ENCODE data around the gene SLC2A2. TPM values are rescaled to one million over a fixed set of nuclear protein-coding genes. Genes with fewer than 3 reads are reported as not detected.

The SLC2A2 gene
- total RNA-seq, 1 experiment from 2014 or later, result not detected

DNA sequence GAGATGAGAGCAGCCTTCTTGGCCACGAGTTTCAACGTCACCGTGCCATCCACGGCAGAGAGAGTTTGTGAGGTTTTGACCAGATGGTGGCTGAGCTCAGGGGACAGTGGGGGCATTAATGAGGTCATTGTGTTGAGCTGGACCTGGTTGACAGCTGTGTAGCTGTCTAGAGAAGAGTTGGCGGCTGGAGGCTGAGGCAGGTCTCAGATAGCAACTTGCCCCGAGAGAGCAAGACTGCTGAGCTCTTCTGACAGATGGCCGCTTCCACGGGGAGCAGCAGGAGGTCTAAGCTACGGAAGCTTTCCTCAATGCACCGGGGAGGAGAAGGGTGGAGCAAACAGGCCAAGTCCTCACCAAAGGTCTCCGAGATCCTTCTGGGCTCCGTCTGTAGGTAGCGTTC, 73.3 kb downstream of the SLC2A2 start:
- Mint-ChIP-seq H3K4me3 (no peak overlapping the region), H3K9me3 (peaks cover 7% of the 10 kb centered on the region), H3K4me1 (peaks cover 15% of the 10 kb centered on the region), H3K27ac (no peak overlapping the region), H3K36me3 (0 out of 2 replicates have a peak, but pooled peaks cover 2% of the 10 kb centered on the region), H3K27me3 (ENCODE audit: low read depth) (no peaks in the 10 kb centered on the region; the same call in 1 of the 2 replicates)
- ChIA-PET CTCF (interaction anchor here (1.5 kb wide), 1 partner anchor 8 kb away, joined by 5 read pairs; no protein-coding TSS in a partner anchor), POLR2A (no interaction called here)
- TF ChIP-seq ZNF317 (CRISPR knock-in tag; IDR thresholded peaks at IDR 0.05; ENCODE audit: borderline replicate concordance, low read depth) (no peak), MYBL2 (CRISPR knock-in tag; IDR thresholded peaks at IDR 0.05) (no peak), PRRX2 (CRISPR knock-in tag; IDR thresholded peaks at IDR 0.05) (no peak), ZNF219 (CRISPR knock-in tag; IDR thresholded peaks at IDR 0.05; ENCODE audit: borderline replicate concordance) (no peak), ZNF423 (CRISPR knock-in tag; IDR thresholded peaks at IDR 0.05) (no peak), GABPB1 (CRISPR knock-in tag; IDR thresholded peaks at IDR 0.05) (no peak), ELF4 (CRISPR knock-in tag; IDR thresholded peaks at IDR 0.05; ENCODE audit: low read depth) (no peak), CREB1 (CRISPR knock-in tag; IDR thresholded peaks at IDR 0.05) (no peak)
- TF ChIP-seq, protein P1, sequence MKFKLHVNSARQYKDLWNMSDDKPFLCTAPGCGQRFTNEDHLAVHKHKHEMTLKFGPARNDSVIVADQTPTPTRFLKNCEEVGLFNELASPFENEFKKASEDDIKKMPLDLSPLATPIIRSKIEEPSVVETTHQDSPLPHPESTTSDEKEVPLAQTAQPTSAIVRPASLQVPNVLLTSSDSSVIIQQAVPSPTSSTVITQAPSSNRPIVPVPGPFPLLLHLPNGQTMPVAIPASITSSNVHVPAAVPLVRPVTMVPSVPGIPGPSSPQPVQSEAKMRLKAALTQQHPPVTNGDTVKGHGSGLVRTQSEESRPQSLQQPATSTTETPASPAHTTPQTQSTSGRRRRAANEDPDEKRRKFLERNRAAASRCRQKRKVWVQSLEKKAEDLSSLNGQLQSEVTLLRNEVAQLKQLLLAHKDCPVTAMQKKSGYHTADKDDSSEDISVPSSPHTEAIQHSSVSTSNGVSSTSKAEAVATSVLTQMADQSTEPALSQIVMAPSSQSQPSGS (CRISPR knock-in tag; IDR thresholded peaks at IDR 0.05; ENCODE audit: borderline replicate concordance, low read depth), result no peak
- TF ChIP-seq, protein P2, sequence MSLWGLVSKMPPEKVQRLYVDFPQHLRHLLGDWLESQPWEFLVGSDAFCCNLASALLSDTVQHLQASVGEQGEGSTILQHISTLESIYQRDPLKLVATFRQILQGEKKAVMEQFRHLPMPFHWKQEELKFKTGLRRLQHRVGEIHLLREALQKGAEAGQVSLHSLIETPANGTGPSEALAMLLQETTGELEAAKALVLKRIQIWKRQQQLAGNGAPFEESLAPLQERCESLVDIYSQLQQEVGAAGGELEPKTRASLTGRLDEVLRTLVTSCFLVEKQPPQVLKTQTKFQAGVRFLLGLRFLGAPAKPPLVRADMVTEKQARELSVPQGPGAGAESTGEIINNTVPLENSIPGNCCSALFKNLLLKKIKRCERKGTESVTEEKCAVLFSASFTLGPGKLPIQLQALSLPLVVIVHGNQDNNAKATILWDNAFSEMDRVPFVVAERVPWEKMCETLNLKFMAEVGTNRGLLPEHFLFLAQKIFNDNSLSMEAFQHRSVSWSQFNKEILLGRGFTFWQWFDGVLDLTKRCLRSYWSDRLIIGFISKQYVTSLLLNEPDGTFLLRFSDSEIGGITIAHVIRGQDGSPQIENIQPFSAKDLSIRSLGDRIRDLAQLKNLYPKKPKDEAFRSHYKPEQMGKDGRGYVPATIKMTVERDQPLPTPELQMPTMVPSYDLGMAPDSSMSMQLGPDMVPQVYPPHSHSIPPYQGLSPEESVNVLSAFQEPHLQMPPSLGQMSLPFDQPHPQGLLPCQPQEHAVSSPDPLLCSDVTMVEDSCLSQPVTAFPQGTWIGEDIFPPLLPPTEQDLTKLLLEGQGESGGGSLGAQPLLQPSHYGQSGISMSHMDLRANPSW (CRISPR knock-in tag; conservative IDR thresholded peaks at IDR 0.05; ENCODE audit: low read depth), result no peak
- TF ChIP-seq, protein P3, sequence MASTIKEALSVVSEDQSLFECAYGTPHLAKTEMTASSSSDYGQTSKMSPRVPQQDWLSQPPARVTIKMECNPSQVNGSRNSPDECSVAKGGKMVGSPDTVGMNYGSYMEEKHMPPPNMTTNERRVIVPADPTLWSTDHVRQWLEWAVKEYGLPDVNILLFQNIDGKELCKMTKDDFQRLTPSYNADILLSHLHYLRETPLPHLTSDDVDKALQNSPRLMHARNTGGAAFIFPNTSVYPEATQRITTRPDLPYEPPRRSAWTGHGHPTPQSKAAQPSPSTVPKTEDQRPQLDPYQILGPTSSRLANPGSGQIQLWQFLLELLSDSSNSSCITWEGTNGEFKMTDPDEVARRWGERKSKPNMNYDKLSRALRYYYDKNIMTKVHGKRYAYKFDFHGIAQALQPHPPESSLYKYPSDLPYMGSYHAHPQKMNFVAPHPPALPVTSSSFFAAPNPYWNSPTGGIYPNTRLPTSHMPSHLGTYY (CRISPR knock-in tag; IDR thresholded peaks at IDR 0.05), result no peak
- TF ChIP-seq, protein P4, sequence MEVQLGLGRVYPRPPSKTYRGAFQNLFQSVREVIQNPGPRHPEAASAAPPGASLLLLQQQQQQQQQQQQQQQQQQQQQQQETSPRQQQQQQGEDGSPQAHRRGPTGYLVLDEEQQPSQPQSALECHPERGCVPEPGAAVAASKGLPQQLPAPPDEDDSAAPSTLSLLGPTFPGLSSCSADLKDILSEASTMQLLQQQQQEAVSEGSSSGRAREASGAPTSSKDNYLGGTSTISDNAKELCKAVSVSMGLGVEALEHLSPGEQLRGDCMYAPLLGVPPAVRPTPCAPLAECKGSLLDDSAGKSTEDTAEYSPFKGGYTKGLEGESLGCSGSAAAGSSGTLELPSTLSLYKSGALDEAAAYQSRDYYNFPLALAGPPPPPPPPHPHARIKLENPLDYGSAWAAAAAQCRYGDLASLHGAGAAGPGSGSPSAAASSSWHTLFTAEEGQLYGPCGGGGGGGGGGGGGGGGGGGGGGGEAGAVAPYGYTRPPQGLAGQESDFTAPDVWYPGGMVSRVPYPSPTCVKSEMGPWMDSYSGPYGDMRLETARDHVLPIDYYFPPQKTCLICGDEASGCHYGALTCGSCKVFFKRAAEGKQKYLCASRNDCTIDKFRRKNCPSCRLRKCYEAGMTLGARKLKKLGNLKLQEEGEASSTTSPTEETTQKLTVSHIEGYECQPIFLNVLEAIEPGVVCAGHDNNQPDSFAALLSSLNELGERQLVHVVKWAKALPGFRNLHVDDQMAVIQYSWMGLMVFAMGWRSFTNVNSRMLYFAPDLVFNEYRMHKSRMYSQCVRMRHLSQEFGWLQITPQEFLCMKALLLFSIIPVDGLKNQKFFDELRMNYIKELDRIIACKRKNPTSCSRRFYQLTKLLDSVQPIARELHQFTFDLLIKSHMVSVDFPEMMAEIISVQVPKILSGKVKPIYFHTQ (CRISPR knock-in tag; IDR thresholded peaks at IDR 0.05), result no peak
- TF ChIP-seq, protein P5, sequence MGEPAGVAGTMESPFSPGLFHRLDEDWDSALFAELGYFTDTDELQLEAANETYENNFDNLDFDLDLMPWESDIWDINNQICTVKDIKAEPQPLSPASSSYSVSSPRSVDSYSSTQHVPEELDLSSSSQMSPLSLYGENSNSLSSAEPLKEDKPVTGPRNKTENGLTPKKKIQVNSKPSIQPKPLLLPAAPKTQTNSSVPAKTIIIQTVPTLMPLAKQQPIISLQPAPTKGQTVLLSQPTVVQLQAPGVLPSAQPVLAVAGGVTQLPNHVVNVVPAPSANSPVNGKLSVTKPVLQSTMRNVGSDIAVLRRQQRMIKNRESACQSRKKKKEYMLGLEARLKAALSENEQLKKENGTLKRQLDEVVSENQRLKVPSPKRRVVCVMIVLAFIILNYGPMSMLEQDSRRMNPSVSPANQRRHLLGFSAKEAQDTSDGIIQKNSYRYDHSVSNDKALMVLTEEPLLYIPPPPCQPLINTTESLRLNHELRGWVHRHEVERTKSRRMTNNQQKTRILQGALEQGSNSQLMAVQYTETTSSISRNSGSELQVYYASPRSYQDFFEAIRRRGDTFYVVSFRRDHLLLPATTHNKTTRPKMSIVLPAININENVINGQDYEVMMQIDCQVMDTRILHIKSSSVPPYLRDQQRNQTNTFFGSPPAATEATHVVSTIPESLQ (CRISPR knock-in tag; IDR thresholded peaks at IDR 0.05), result no peak
- TF ChIP-seq, protein P6, sequence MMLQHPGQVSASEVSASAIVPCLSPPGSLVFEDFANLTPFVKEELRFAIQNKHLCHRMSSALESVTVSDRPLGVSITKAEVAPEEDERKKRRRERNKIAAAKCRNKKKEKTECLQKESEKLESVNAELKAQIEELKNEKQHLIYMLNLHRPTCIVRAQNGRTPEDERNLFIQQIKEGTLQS (CRISPR knock-in tag; conservative IDR thresholded peaks at IDR 0.05), result no peak
- ATAC-seq (peak; percentile 38; the same call in 1 of the 2 replicates), DNase-seq (ENCODE audit: low spot score) (no peak)

DNA sequence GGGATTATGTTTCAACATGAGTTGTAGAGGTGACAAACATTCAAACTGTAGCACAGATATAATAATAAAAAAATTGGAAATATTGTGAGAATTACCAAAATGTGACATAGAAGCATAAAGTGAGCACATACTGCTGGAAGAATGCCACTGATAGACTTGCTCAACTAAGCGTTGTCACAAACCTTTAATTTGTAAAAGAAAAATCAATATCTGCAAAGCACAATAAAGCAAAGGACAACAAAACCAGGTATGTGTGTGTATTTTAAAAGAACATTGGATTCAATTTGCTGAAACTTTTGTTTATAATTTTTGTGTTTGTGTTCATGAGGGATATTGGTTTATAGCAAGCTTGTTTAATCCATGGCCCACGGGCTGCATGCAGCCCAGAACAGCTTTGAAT, 77.3 kb downstream of the SLC2A2 start:
- POLR2A ChIA-PET, result no interaction called here
- peaks cover 13% of the 10 kb centered on the region for H3K4me1 Mint-ChIP-seq
- TF ChIP-seq, protein P7, sequence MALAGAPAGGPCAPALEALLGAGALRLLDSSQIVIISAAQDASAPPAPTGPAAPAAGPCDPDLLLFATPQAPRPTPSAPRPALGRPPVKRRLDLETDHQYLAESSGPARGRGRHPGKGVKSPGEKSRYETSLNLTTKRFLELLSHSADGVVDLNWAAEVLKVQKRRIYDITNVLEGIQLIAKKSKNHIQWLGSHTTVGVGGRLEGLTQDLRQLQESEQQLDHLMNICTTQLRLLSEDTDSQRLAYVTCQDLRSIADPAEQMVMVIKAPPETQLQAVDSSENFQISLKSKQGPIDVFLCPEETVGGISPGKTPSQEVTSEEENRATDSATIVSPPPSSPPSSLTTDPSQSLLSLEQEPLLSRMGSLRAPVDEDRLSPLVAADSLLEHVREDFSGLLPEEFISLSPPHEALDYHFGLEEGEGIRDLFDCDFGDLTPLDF (CRISPR knock-in tag; IDR thresholded peaks at IDR 0.05), result no peak
- TF ChIP-seq NFE2L1 (CRISPR knock-in tag; IDR thresholded peaks at IDR 0.05) (no peak), NR2C2 (CRISPR knock-in tag; IDR thresholded peaks at IDR 0.05) (no peak)
- TF ChIP-seq, protein P8, sequence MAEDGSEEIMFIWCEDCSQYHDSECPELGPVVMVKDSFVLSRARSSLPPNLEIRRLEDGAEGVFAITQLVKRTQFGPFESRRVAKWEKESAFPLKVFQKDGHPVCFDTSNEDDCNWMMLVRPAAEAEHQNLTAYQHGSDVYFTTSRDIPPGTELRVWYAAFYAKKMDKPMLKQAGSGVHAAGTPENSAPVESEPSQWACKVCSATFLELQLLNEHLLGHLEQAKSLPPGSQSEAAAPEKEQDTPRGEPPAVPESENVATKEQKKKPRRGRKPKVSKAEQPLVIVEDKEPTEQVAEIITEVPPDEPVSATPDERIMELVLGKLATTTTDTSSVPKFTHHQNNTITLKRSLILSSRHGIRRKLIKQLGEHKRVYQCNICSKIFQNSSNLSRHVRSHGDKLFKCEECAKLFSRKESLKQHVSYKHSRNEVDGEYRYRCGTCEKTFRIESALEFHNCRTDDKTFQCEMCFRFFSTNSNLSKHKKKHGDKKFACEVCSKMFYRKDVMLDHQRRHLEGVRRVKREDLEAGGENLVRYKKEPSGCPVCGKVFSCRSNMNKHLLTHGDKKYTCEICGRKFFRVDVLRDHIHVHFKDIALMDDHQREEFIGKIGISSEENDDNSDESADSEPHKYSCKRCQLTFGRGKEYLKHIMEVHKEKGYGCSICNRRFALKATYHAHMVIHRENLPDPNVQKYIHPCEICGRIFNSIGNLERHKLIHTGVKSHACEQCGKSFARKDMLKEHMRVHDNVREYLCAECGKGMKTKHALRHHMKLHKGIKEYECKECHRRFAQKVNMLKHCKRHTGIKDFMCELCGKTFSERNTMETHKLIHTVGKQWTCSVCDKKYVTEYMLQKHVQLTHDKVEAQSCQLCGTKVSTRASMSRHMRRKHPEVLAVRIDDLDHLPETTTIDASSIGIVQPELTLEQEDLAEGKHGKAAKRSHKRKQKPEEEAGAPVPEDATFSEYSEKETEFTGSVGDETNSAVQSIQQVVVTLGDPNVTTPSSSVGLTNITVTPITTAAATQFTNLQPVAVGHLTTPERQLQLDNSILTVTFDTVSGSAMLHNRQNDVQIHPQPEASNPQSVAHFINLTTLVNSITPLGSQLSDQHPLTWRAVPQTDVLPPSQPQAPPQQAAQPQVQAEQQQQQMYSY (CRISPR knock-in tag; IDR thresholded peaks at IDR 0.05), result no peak

More for the DNA sequence above, 77.3 kb downstream of the SLC2A2 start:
- Mint-ChIP-seq H3K36me3 (peaks cover 24% of the 10 kb centered on the region), H3K4me3 (no peak overlapping the region), H3K9me3 (peaks cover 36% of the 10 kb centered on the region), H3K27me3 (ENCODE audit: low read depth) (peaks cover 6% of the 10 kb centered on the region), H3K27ac (no peak overlapping the region)
- ATAC-seq, result no peak
- DNase-seq (ENCODE audit: low spot score), result no peak
- CTCF ChIA-PET, result no interaction called here
